Measurements from ENCODE around the gene MED15. TPM values are rescaled to one million over a fixed set of nuclear protein-coding genes. Genes with fewer than 3 reads are reported as not detected.
"Not testable (repeated sequence)": the region's sequence is repeated elsewhere in the genome, so short reads cannot be mapped to it uniquely, and the experiment has no call there.

Gene MED15
- total RNA-seq, 1 donor from 2014 or later: 104 TPM

GRCh38 chr22:20591660-20592310 lies 84.4 kb downstream of the MED15 start:
- no peaks in the 10 kb centered on the region for H3K36me3 Mint-ChIP-seq (ENCODE audit: unreplicated experiment)
- no peaks in the 10 kb centered on the region for H3K9me3 Mint-ChIP-seq (ENCODE audit: unreplicated experiment)
- no peaks in the 10 kb centered on the region for H3K4me1 Mint-ChIP-seq (ENCODE audit: unreplicated experiment)
- no peaks in the 10 kb centered on the region for H3K27me3 Mint-ChIP-seq (ENCODE audit: unreplicated experiment)
- no peak for DNase-seq (ENCODE audit: extremely low spot score, unreplicated experiment)
- H3K4me3 Mint-ChIP-seq (ENCODE audit: unreplicated experiment): no peak overlapping the region
- no peak overlapping the region for H3K27ac Mint-ChIP-seq (ENCODE audit: unreplicated experiment)
- TF ChIP-seq CTCF (IDR thresholded peaks at IDR 0.05): no peak

GRCh38 chr22:20594038-20594437 lies 86.6 kb downstream of the MED15 start:
- H3K27me3 Mint-ChIP-seq (ENCODE audit: unreplicated experiment); DNase-seq (ENCODE audit: extremely low spot score, unreplicated experiment); H3K4me3 Mint-ChIP-seq (ENCODE audit: unreplicated experiment); H3K9me3 Mint-ChIP-seq (ENCODE audit: unreplicated experiment); H3K4me1 Mint-ChIP-seq (ENCODE audit: unreplicated experiment); H3K36me3 Mint-ChIP-seq (ENCODE audit: unreplicated experiment); H3K27ac Mint-ChIP-seq (ENCODE audit: unreplicated experiment): not testable (repeated sequence)

GRCh38 chr22:20594486-20594885 lies 87.1 kb downstream of the MED15 start:
- H3K9me3 Mint-ChIP-seq (ENCODE audit: unreplicated experiment); H3K27me3 Mint-ChIP-seq (ENCODE audit: unreplicated experiment); H3K4me1 Mint-ChIP-seq (ENCODE audit: unreplicated experiment); H3K36me3 Mint-ChIP-seq (ENCODE audit: unreplicated experiment); H3K4me3 Mint-ChIP-seq (ENCODE audit: unreplicated experiment); H3K27ac Mint-ChIP-seq (ENCODE audit: unreplicated experiment); DNase-seq (ENCODE audit: extremely low spot score, unreplicated experiment): not testable (repeated sequence)

GRCh38 chr22:20595461-20595860 lies 88.1 kb downstream of the MED15 start:
- Mint-ChIP-seq H3K4me3 (ENCODE audit: unreplicated experiment) (no peak overlapping the region), H3K4me1 (ENCODE audit: unreplicated experiment) (no peaks in the 10 kb centered on the region), H3K27ac (ENCODE audit: unreplicated experiment) (no peak overlapping the region), H3K36me3 (ENCODE audit: unreplicated experiment) (no peaks in the 10 kb centered on the region), H3K9me3 (ENCODE audit: unreplicated experiment) (no peaks in the 10 kb centered on the region), H3K27me3 (ENCODE audit: unreplicated experiment) (peaks cover 3% of the 10 kb centered on the region)
- DNase-seq (ENCODE audit: extremely low spot score, unreplicated experiment): no peak
- TF ChIP-seq CTCF (IDR thresholded peaks at IDR 0.05): no peak

GRCh38 chr22:20599117-20599516 lies 91.7 kb downstream of the MED15 start:
- H3K36me3 Mint-ChIP-seq (ENCODE audit: unreplicated experiment): no peaks in the 10 kb centered on the region
- H3K27ac Mint-ChIP-seq (ENCODE audit: unreplicated experiment): no peak overlapping the region

More at GRCh38 chr22:20599117-20599516, 91.7 kb downstream of the MED15 start:
- TF ChIP-seq CTCF (IDR thresholded peaks at IDR 0.05): no peak
- Mint-ChIP-seq H3K27me3 (ENCODE audit: unreplicated experiment) (peaks cover 7% of the 10 kb centered on the region), H3K4me1 (ENCODE audit: unreplicated experiment) (no peaks in the 10 kb centered on the region), H3K9me3 (ENCODE audit: unreplicated experiment) (no peaks in the 10 kb centered on the region), H3K4me3 (ENCODE audit: unreplicated experiment) (no peak overlapping the region)
- no peak for DNase-seq (ENCODE audit: extremely low spot score, unreplicated experiment)

Measured in osteocyte (in vitro differentiated cells).